SK-N-SH treated with all-trans-retinoic acid at 6 μM for 48 hours (cell line): ENCODE data around the gene ERI2.

ENCODE experiments used
- ATAC-seq: fragments of 200-7000 bp; cut with Tn5 transposase; 3 replicates; pipeline ENCODE4 v1.9.1; 2020; ENCODE audit warnings: mild to moderate bottlenecking, moderate library complexity
- ARNTL ChIP-seq: fragments of 450-650 bp; formaldehyde crosslinking; IDR thresholded peaks from 2 replicates; pipeline ENCODE4 v1.5.0; 2020; ENCODE audit warnings: low read depth, mild to moderate bottlenecking, moderate library complexity, borderline replicate concordance
- CREB5 ChIP-seq: fragments of 250-450 bp; sonication (Bioruptor Pico); IDR thresholded peaks from 2 replicates; pipeline ENCODE4 v1.5.1; 2020; ENCODE audit warnings: low read depth, mild to moderate bottlenecking, moderate library complexity
- CSDC2 ChIP-seq: fragments of 250-450 bp; sonication (Bioruptor Pico); IDR thresholded peaks from 2 replicates; pipeline ENCODE4 v1.5.0; 2020; ENCODE audit warnings: mild to moderate bottlenecking, moderate library complexity
- CSRNP3 ChIP-seq: fragments of 250-450 bp; sonication (Bioruptor Pico); IDR thresholded peaks from 2 replicates; pipeline ENCODE4 v1.5.1; 2021; ENCODE audit warnings: mild to moderate bottlenecking, moderate library complexity
- GLIS3 ChIP-seq: fragments of 250-450 bp; sonication (Bioruptor Pico); IDR thresholded peaks from 2 replicates; pipeline ENCODE4 v1.5.0; 2020; ENCODE audit warnings: mild to moderate bottlenecking, moderate library complexity
- PATZ1 ChIP-seq: fragments of 250-450 bp; sonication (Bioruptor Pico); IDR thresholded peaks from 2 replicates; pipeline ENCODE4 v1.8.0; 2020; ENCODE audit warnings: mild to moderate bottlenecking, moderate library complexity, borderline replicate concordance
- POU6F1 ChIP-seq: fragments of 250-450 bp; sonication (Bioruptor Pico); IDR thresholded peaks from 2 replicates; pipeline ENCODE4 v1.8.0; 2021; ENCODE audit warnings: low read depth, mild to moderate bottlenecking, moderate library complexity, borderline replicate concordance
- PPARA ChIP-seq: fragments of 250-450 bp; sonication (Bioruptor Pico); IDR thresholded peaks from 2 replicates; pipeline ENCODE4 v1.5.0; 2020; ENCODE audit warnings: mild to moderate bottlenecking, borderline replicate concordance
- RARB ChIP-seq: fragments of 250-450 bp; sonication (Bioruptor Pico); IDR thresholded peaks from 2 replicates; pipeline ENCODE4 v1.8.0; 2021; ENCODE audit warnings: mild to moderate bottlenecking, moderate library complexity
- SNAI2 ChIP-seq: fragments of 250-450 bp; sonication (Bioruptor Pico); IDR thresholded peaks from 2 replicates; pipeline ENCODE4 v1.5.0; 2020; ENCODE audit warnings: mild to moderate bottlenecking, moderate library complexity
- TCF4 ChIP-seq: fragments of 250-450 bp; sonication (Bioruptor Pico); IDR thresholded peaks from 2 replicates; pipeline ENCODE4 v1.8.0; 2021; ENCODE audit warnings: mild to moderate bottlenecking, moderate library complexity, borderline replicate concordance
- TOX ChIP-seq: fragments of 250-450 bp; sonication (Bioruptor Pico); IDR thresholded peaks from 2 replicates; pipeline ENCODE4 v1.8.0; 2021; ENCODE audit warnings: mild to moderate bottlenecking, moderate library complexity, borderline replicate concordance
- TSHZ2 ChIP-seq: fragments of 250-450 bp; sonication (Bioruptor Pico); IDR thresholded peaks from 2 replicates; pipeline ENCODE4 v1.5.0; 2020; ENCODE audit warnings: mild to moderate bottlenecking, moderate library complexity
- ZC3H10 ChIP-seq: fragments of 250-450 bp; sonication (Bioruptor Pico); IDR thresholded peaks from 2 replicates; pipeline ENCODE4 v1.5.1; 2021; ENCODE audit warnings: mild to moderate bottlenecking, moderate library complexity
- ZFP3 ChIP-seq: fragments of 250-450 bp; sonication (Bioruptor Pico); IDR thresholded peaks from 2 replicates; pipeline ENCODE4 v1.5.0; 2020; ENCODE audit warnings: mild to moderate bottlenecking, moderate library complexity
- ZNF70 ChIP-seq: fragments of 450-650 bp; formaldehyde crosslinking; IDR thresholded peaks from 2 replicates; pipeline ENCODE4 v1.5.0; 2020; ENCODE audit warnings: mild to moderate bottlenecking, moderate library complexity
- ZNF8 ChIP-seq: fragments of 450-650 bp; formaldehyde crosslinking; IDR thresholded peaks from 2 replicates; pipeline ENCODE4 v1.5.0; 2020; ENCODE audit warnings: mild to moderate bottlenecking, moderate library complexity

Gene ERI2

GRCh38 chr16:20851601-20852000 lies 45.3 kb upstream of the ERI2 start:
- peak; percentile 88 for ATAC-seq
- TF ChIP-seq ZFP3 (no peak), TCF4 (CRISPR knock-in tag) (no peak)

- TF ChIP-seq TOX (CRISPR knock-in tag) (no peak), RARB (CRISPR knock-in tag) (no peak), GLIS3 (CRISPR knock-in tag) (no peak), POU6F1 (CRISPR knock-in tag) (no peak), TSHZ2 (CRISPR knock-in tag) (no peak), PATZ1 (CRISPR knock-in tag) (no peak), CSRNP3 (CRISPR knock-in tag) (no peak), ZC3H10 (no peak), PPARA (no peak), TCF4 (CRISPR knock-in tag) (no peak), ZNF70 (CRISPR knock-in tag) (no peak), ARNTL (no peak), ZNF8 (CRISPR knock-in tag) (no peak)
- no peak for ATAC-seq
These were observed 44.7 kb upstream of the ERI2 start for GRCh38 chr16:20850981-20851380.

GRCh38 chr16:20849589-20850390 lies 43.5 kb upstream of the ERI2 start:
- TF ChIP-seq SNAI2 (CRISPR knock-in tag) (no peak), RARB (CRISPR knock-in tag) (no peak), POU6F1 (CRISPR knock-in tag) (no peak), CSDC2 (CRISPR knock-in tag) (no peak), CREB5 (CRISPR knock-in tag) (no peak), TSHZ2 (CRISPR knock-in tag) (no peak), PPARA (no peak), ZNF8 (CRISPR knock-in tag) (no peak)
- peak; percentile 66; the same call in 2 of the 3 replicates for ATAC-seq
